OCI-LY1 (cell line): ENCODE measurements around the gene ABITRAM.

Experiments used
- H2AFZ ChIP-seq: fragments of 200-600 bp; sonication (generic), shearing (Covaris generic); 2 replicates; pipeline ENCODE4 v1.6.0; 2014; ENCODE audit warnings: antibody characterized with exemption, mild to moderate bottlenecking, low read length
- H3F3A ChIP-seq: fragments of 200-600 bp; sonication (generic), shearing (Covaris generic); 2 replicates; pipeline ENCODE4 v1.6.0; 2014; ENCODE audit warnings: mild to moderate bottlenecking, antibody characterized with exemption, low read length, moderate library complexity; ENCODE audit not compliant: insufficient read depth
- H3K27ac ChIP-seq: fragments of 200-600 bp; sonication (generic); 2 replicates; pipeline ENCODE4 v1.5.1; 2014; ENCODE audit warnings: low read length, mixed run types, mild to moderate bottlenecking, low read depth; ENCODE audit not compliant: poor library complexity, severe bottlenecking
- H3K27me3 ChIP-seq: fragments of 200-600 bp; sonication (generic); 2 replicates; pipeline ENCODE4 v1.6.0; 2014; ENCODE audit warnings: antibody characterized with exemption, mild to moderate bottlenecking, low read length, moderate library complexity; ENCODE audit not compliant: insufficient read depth
- H3K36me3 ChIP-seq: fragments of 200-600 bp; sonication (generic); 2 replicates; pipeline ENCODE4 v1.6.1; 2014; ENCODE audit warnings: mild to moderate bottlenecking, antibody characterized with exemption, low read length, moderate library complexity, mixed read lengths; ENCODE audit not compliant: insufficient read depth
- H3K4me1 ChIP-seq: fragments of 200-600 bp; sonication (generic); 2 replicates; pipeline ENCODE4 v1.5.1; 2014; ENCODE audit warnings: mild to moderate bottlenecking, low read length, moderate library complexity; ENCODE audit not compliant: insufficient read depth, severe bottlenecking
- H3K4me2 ChIP-seq: fragments of 200-600 bp; sonication (generic), shearing (Covaris generic); 2 replicates; pipeline ENCODE4 v1.6.1; 2014; ENCODE audit warnings: low read length
- H3K4me3 ChIP-seq: fragments of 200-600 bp; sonication (generic); 2 replicates; pipeline ENCODE4 v1.5.1; 2014; ENCODE audit warnings: low read length, low read depth, mild to moderate bottlenecking, mixed read lengths; ENCODE audit not compliant: poor library complexity, severe bottlenecking
- H3K79me2 ChIP-seq: fragments of 200-600 bp; shearing (Covaris generic); 2 replicates; pipeline ENCODE4 v1.6.1; 2016; ENCODE audit warnings: mixed run types, low read length, mixed read lengths; ENCODE audit not compliant: insufficient read depth
- H3K9ac ChIP-seq: fragments of 200-600 bp; sonication (generic), shearing (Covaris generic); 2 replicates; pipeline ENCODE4 v1.6.1; 2014; ENCODE audit warnings: mild to moderate bottlenecking, low read length, mixed read lengths
- H3K9me2 ChIP-seq: fragments of 200-600 bp; sonication (generic), shearing (Covaris generic); 2 replicates; pipeline ENCODE4 v1.6.1; 2014; ENCODE audit warnings: low read depth, mild to moderate bottlenecking, low read length, mixed read lengths
- H3K9me3 ChIP-seq: fragments of 200-600 bp; shearing (Covaris generic); 2 replicates; pipeline ENCODE4 v1.6.1; 2014; ENCODE audit warnings: low read length, mixed read lengths
- H4K20me1 ChIP-seq: fragments of 200-600 bp; sonication (generic), shearing (Covaris generic); 2 replicates; pipeline ENCODE4 v1.6.0; 2016; ENCODE audit warnings: mild to moderate bottlenecking, low read length; ENCODE audit not compliant: insufficient read depth
- EZH2 ChIP-seq: fragments of 200-600 bp; sonication (generic), shearing (Covaris generic); IDR thresholded peaks from 2 replicates; pipeline ENCODE4 v1.8.0; 2017; ENCODE audit warnings: borderline replicate concordance, mixed run types, mild to moderate bottlenecking, antibody characterized with exemption, low read length, moderate library complexity, mixed read lengths
- TF ChIP-seq, protein P1 (sequence below): fragments of 200-600 bp; sonication (generic), shearing (Covaris generic); IDR thresholded peaks from 2 replicates; pipeline ENCODE4 v1.5.1; 2017; ENCODE audit warnings: mild to moderate bottlenecking, antibody characterized with exemption, low read length, moderate library complexity, mixed read lengths

The ABITRAM gene

DNA sequence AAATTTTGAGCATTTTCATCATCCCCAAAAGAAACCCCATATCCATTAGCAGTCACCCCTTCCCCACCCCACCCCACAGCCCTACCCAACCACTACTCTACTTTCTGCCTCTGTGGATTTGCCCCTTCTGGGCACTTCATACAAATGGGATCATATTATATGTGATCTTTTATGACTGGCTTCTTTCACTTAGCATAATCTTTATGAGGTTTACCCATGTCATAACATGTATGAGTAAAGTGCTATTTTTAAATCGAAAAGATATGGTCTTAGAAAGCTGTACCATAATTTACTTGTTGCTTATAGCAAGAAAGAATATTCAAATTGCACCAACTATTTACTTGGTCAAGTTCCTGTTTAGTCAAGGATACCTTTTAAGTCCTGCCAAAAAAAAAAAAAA, 13.0 kb upstream of the ABITRAM start:
- Histone ChIP-seq H3K4me3 (no peak overlapping the region), H3K9me3 (no peaks in the 10 kb centered on the region), H3K36me3 (peaks cover 79% of the 10 kb centered on the region), H2AFZ (no peak overlapping the region), H3K4me1 (no peaks in the 10 kb centered on the region), H3K79me2 (no peaks in the 10 kb centered on the region), H4K20me1 (no peaks in the 10 kb centered on the region), H3K27ac (no peak overlapping the region), H3K9me2 (no peaks in the 10 kb centered on the region), H3K9ac (no peak overlapping the region), H3K27me3 (no peaks in the 10 kb centered on the region), H3F3A (no peaks in the 10 kb centered on the region), H3K4me2 (no peak overlapping the region)
- TF ChIP-seq, protein P1, sequence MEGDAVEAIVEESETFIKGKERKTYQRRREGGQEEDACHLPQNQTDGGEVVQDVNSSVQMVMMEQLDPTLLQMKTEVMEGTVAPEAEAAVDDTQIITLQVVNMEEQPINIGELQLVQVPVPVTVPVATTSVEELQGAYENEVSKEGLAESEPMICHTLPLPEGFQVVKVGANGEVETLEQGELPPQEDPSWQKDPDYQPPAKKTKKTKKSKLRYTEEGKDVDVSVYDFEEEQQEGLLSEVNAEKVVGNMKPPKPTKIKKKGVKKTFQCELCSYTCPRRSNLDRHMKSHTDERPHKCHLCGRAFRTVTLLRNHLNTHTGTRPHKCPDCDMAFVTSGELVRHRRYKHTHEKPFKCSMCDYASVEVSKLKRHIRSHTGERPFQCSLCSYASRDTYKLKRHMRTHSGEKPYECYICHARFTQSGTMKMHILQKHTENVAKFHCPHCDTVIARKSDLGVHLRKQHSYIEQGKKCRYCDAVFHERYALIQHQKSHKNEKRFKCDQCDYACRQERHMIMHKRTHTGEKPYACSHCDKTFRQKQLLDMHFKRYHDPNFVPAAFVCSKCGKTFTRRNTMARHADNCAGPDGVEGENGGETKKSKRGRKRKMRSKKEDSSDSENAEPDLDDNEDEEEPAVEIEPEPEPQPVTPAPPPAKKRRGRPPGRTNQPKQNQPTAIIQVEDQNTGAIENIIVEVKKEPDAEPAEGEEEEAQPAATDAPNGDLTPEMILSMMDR: no peak
- no peak for TF ChIP-seq EZH2

DNA sequence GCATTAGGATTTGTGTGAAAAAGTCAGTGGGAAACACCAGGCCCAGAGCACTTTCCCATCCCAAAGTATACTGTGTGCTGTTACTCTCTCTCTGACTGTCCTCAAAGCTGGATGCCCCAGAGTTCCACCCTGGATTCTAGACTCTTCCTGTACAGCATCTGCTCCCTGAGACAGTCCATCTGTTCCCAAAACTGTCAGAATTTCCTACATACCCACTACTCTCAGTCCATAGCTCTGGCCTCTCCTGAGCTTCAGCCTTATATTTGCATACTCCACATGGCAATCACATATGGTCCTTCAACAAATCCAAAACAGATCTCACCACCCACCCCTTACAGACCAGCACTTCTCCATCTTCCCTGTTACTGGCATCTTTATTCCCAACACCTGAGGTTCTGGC, 9.7 kb upstream of the ABITRAM start:
- Histone ChIP-seq H3K79me2 (no peaks in the 10 kb centered on the region), H3K9ac (no peak overlapping the region), H3K27ac (no peak overlapping the region), H3F3A (no peaks in the 10 kb centered on the region), H3K27me3 (no peaks in the 10 kb centered on the region), H2AFZ (no peak overlapping the region), H3K4me1 (no peaks in the 10 kb centered on the region), H3K36me3 (peaks cover 90% of the 10 kb centered on the region), H3K4me3 (no peak overlapping the region), H3K9me2 (no peaks in the 10 kb centered on the region), H4K20me1 (no peaks in the 10 kb centered on the region), H3K9me3 (no peaks in the 10 kb centered on the region), H3K4me2 (no peak overlapping the region)
- no peak for TF ChIP-seq EZH2
- TF ChIP-seq, protein P1: no peak

DNA sequence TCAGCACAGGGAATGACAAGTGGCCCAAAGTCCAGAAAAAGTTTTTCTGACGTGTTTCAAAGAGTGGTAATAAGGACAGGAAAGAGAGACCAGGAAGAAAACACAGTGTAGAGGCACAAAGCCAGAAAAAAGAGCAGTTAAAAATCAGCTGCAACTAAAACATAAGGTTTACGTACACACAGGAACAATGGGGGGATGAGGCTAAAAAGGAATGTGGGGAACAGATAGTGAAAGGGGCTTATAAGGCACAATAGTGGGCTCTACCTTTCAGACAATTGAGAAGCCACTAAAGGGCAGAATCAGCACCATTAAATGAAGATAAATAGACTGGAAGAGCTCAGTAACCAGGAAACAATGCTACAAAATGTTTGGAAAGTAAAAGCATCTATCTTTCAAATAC, 5.8 kb upstream of the ABITRAM start:
- H3K79me2 ChIP-seq: peaks cover 9% of the 10 kb centered on the region

More for the DNA sequence above, 5.8 kb upstream of the ABITRAM start:
- H3K27ac ChIP-seq: no peak overlapping the region
- no peaks in the 10 kb centered on the region for H4K20me1 ChIP-seq
- no peaks in the 10 kb centered on the region for H3K9me2 ChIP-seq
- TF ChIP-seq EZH2: no peak
- TF ChIP-seq, protein P1: no peak
- peaks cover 65% of the 10 kb centered on the region for H3K36me3 ChIP-seq
- no peaks in the 10 kb centered on the region for H3K9me3 ChIP-seq
- no peak overlapping the region for H3K9ac ChIP-seq
- no peak overlapping the region for H3K4me3 ChIP-seq
- no peak overlapping the region for H2AFZ ChIP-seq
- no peaks in the 10 kb centered on the region for H3K27me3 ChIP-seq
- no peak overlapping the region for H3K4me2 ChIP-seq
- no peaks in the 10 kb centered on the region for H3F3A ChIP-seq
- peaks cover 11% of the 10 kb centered on the region for H3K4me1 ChIP-seq
